ENCODE data around the gene BARHL2.

BARHL2 gene

DNA sequence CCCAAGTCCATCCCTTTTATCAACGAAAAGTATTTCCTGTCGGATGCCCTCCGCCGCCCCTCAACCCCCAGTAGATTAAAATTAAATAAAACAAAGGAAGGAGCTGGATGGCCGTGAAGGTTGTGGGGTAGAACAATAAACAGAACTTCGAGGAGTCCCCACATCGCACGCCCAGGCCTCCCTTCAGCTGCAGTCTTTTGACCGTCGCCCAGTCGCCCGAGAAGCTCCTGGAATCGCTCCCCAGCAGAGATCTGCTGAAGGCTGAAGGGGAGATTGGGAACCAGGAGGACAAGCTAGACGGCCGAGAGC lies 905 bp downstream of the BARHL2 start:
- Histone ChIP-seq H3K9me3 (ENCODE audit: control insufficient read depth, insufficient read depth, low read depth, low read length) (no peaks in the 10 kb centered on the region), H3K4me3 (ENCODE audit: low read depth, low read length) (peak overlapping the region; percentile 22), H3K36me3 (ENCODE audit: control insufficient read depth, insufficient read depth, low read length) (no peaks in the 10 kb centered on the region), H3K4me1 (ENCODE audit: control insufficient read depth, insufficient read depth, low read length) (peaks cover 37% of the 10 kb centered on the region), H3K27me3 (ENCODE audit: control insufficient read depth, insufficient read depth, low read length) (peaks cover 100% of the 10 kb centered on the region), H3K27ac (ENCODE audit: low read depth, low read length) (no peak overlapping the region), H3K9ac (ENCODE audit: low read length) (no peak overlapping the region)

DNA sequence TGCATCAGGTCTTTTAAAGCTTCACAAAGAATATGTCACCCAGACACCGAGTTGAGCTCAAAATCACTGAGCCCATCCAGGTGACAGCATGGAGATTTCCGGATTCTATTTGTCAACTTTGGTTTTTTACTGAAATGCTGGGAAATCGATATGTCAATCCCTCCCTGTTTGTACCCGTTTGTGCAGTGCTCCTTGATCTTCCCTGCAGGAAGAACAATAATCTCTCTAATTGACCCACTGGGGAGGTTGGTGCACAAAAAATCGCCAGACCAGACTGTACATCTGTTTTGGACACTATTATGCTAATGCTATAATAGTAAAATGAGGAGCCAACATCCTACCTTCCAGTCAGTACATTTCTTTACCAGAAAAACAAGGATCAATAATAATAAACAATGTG lies 1.8 kb downstream of the BARHL2 start:
- no peak overlapping the region for H3K27ac ChIP-seq (ENCODE audit: low read depth, low read length)
- H3K9ac ChIP-seq (ENCODE audit: low read length) = no peak overlapping the region
- peaks cover 44% of the 10 kb centered on the region for H3K4me1 ChIP-seq (ENCODE audit: control insufficient read depth, insufficient read depth, low read length)
- H3K27me3 ChIP-seq (ENCODE audit: control insufficient read depth, insufficient read depth, low read length) = peaks cover 100% of the 10 kb centered on the region
- H3K36me3 ChIP-seq (ENCODE audit: control insufficient read depth, insufficient read depth, low read length) = no peaks in the 10 kb centered on the region
- H3K9me3 ChIP-seq (ENCODE audit: control insufficient read depth, insufficient read depth, low read depth, low read length) = no peaks in the 10 kb centered on the region
- H3K4me3 ChIP-seq (ENCODE audit: low read depth, low read length) = no peak overlapping the region

DNA sequence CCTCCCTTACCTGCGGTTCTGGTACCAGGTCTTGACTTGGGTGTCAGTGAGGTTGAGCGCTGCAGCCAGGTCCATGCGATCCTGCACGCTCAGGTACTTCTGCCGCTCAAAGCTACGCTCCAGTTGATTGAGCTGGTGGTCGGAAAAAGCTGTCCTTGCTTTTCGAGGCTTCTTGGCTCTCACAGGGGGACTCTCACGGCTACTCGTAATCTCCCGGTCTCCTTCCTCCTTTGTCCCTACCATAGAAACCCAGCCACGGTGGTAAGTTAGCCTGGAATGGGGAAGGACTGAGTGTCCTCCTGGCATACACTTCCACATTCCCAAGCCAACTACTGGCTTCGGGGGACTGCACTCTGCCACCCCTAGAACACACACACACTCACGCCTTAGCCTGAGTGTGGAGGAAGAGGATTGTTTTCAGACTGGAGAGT lies 2.6 kb downstream of the BARHL2 start:
- no peaks in the 10 kb centered on the region for H3K36me3 ChIP-seq (ENCODE audit: control insufficient read depth, insufficient read depth, low read length)
- no peaks in the 10 kb centered on the region for H3K9me3 ChIP-seq (ENCODE audit: control insufficient read depth, insufficient read depth, low read depth, low read length)
- H3K4me1 ChIP-seq (ENCODE audit: control insufficient read depth, insufficient read depth, low read length) = peaks cover 44% of the 10 kb centered on the region
- peaks cover 100% of the 10 kb centered on the region for H3K27me3 ChIP-seq (ENCODE audit: control insufficient read depth, insufficient read depth, low read length)
- H3K27ac ChIP-seq (ENCODE audit: low read depth, low read length) = no peak overlapping the region
- no peak overlapping the region for H3K9ac ChIP-seq (ENCODE audit: low read length)
- H3K4me3 ChIP-seq (ENCODE audit: low read depth, low read length) = peak overlapping the region; percentile 27; the same call in 1 of the 2 replicates

DNA sequence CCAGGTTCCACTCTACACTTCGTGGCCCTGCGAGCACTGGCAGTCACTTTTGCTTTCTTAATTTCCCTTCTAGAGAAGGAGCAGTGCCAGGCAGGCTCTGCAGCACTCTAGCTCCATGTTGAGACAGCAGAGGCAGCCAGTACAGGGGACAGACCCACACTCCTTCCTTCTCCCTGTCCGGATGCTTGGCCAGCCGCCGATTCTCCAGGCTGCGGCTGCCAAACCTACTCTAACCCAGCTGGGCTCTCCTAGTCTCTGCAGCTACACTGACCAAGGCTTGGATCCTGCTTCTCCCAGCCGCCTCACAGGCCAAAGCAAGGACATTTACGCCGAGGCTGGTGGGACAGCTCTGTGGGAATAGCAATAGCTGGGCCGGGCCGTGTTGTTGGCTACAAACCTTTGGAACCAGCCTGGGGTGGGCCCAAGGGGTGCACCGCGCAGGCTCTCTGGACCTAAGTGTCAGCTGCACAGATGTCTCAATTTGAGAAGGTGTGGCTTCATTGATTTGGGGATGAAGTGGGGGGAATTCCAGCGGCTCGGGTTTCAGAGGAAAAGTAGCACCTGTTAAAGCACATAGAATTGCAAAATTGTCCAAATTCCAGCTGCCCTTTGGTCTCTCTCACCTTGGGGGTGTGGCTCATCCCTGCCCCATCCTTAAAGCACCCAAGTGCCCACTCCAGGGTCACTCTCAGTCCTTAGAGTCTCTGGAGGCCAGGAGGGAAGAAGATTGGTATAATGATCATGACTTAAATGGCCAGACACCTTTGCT lies 3.2 kb downstream of the BARHL2 start:
- no peaks in the 10 kb centered on the region for H3K36me3 ChIP-seq (ENCODE audit: control insufficient read depth, insufficient read depth, low read length)
- peak overlapping the region; percentile 27 for H3K4me3 ChIP-seq (ENCODE audit: low read depth, low read length)
- H3K27ac ChIP-seq (ENCODE audit: low read depth, low read length) = no peak overlapping the region

DNA sequence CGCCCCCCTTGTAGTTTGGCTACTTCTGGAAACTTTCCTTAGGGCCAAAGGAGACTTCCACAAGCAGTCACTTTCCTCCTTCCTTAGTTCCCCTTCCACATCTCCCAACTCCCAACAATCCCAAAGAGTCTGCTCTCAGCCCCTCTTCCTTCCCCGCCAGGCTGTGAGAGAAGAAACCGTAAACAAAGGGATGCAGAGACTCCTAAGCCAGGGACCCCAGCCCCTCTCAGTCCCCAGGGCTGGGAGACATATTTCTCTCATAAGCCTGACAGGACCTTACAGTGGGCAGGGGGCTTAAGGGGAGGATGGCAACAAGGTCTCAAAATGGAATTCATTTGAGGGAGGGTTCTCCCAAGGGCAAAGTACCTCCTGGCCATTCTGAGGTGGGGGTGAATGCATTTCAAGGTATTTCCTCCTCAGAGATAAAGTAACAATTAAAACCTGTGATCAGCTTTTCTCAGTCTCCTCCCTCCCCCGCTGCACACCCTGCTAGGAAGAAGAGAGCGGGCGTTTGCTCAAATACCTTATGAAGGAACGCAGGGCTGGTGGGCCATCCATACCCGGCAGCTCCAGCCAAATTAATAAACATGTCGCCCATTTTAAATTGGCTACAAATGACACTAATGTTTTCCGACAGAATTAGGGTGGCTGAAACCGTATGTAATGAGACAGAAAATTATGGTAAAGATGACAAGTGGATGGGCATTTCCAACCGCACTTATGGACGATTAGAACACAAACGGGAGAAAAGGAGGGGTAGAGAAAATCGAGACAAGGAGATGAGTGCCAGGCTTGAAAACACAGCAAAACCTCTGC lies 4.0 kb downstream of the BARHL2 start:
- H3K4me1 ChIP-seq (ENCODE audit: control insufficient read depth, insufficient read depth, low read length) = peaks cover 38% of the 10 kb centered on the region
- H3K9ac ChIP-seq (ENCODE audit: low read length) = no peak overlapping the region
- peaks cover 100% of the 10 kb centered on the region for H3K27me3 ChIP-seq (ENCODE audit: control insufficient read depth, insufficient read depth, low read length)
- no peaks in the 10 kb centered on the region for H3K9me3 ChIP-seq (ENCODE audit: control insufficient read depth, insufficient read depth, low read depth, low read length)
- no peak overlapping the region for H3K27ac ChIP-seq (ENCODE audit: low read depth, low read length)
- 0 out of 2 replicates have a peak overlapping the region, but pooled peaks have one; percentile 34 for H3K4me3 ChIP-seq (ENCODE audit: low read depth, low read length)
- no peaks in the 10 kb centered on the region for H3K36me3 ChIP-seq (ENCODE audit: control insufficient read depth, insufficient read depth, low read length)

More for the DNA sequence above, 3.2 kb downstream of the BARHL2 start:
- peaks cover 42% of the 10 kb centered on the region for H3K4me1 ChIP-seq (ENCODE audit: control insufficient read depth, insufficient read depth, low read length)
- peaks cover 100% of the 10 kb centered on the region for H3K27me3 ChIP-seq (ENCODE audit: control insufficient read depth, insufficient read depth, low read length)
- no peak overlapping the region for H3K9ac ChIP-seq (ENCODE audit: low read length)
- no peaks in the 10 kb centered on the region for H3K9me3 ChIP-seq (ENCODE audit: control insufficient read depth, insufficient read depth, low read depth, low read length)

DNA sequence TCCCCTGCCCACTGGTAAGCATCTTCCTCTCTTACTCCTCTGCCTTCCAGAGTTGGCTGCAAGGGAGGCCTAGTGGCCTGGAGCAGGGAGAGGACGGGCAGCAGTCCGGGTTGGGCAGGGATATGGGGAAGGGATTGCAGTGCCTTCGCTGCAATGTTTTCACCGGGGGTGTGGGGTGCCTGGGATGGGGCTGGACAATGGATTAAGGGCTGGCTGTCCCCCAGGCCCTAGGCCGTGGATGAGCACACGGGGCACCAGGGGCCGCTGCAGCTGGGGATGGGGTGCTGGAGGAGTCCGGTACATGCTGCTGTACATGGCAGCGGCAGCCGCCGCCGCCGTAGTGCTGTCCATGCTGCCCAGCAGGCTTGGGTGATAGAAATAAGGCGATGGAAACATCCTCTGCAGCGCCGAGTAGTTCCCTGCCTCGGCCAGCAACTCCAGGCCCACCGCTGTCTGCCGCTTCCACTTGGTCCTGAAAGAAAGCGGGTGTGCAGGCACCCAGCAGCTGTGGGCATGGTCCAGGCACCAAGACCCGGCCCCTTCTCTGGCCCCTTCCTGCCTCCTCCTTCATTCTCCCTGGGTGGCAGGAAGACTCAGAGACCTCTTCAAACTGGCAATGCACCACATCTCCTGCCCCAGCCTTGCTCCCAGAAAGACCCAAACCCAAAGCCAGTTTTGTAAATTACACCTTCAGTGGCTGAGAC lies 4.8 kb downstream of the BARHL2 start:
- H3K27ac ChIP-seq (ENCODE audit: low read depth, low read length) = no peak overlapping the region
- no peak overlapping the region for H3K9ac ChIP-seq (ENCODE audit: low read length)
- no peaks in the 10 kb centered on the region for H3K36me3 ChIP-seq (ENCODE audit: control insufficient read depth, insufficient read depth, low read length)
- H3K4me1 ChIP-seq (ENCODE audit: control insufficient read depth, insufficient read depth, low read length) = peaks cover 38% of the 10 kb centered on the region
- H3K9me3 ChIP-seq (ENCODE audit: control insufficient read depth, insufficient read depth, low read depth, low read length) = no peaks in the 10 kb centered on the region
- peaks cover 100% of the 10 kb centered on the region for H3K27me3 ChIP-seq (ENCODE audit: control insufficient read depth, insufficient read depth, low read length)
- H3K4me3 ChIP-seq (ENCODE audit: low read depth, low read length) = peak overlapping the region; percentile 34

DNA sequence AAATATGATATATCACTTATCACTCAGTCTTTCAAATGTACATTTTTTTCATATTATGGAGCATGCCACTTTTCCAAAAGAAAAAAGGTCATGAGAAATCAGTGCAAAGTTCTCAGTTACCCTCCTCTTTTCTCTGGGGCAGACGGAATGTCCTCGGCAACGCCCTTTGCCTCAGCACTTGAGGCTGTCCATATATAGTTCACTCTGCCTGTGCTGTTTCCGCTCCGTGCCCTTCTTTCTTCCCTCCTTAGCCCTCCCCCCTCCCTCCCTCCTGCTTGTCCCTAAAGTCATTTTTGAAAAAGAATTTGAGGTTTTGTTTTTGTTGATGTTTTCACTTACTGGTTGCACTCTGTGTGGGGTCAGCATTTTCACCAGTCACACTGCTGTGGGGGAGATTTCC lies 5.4 kb downstream of the BARHL2 start:
- peaks cover 100% of the 10 kb centered on the region for H3K27me3 ChIP-seq (ENCODE audit: control insufficient read depth, insufficient read depth, low read length)

DNA sequence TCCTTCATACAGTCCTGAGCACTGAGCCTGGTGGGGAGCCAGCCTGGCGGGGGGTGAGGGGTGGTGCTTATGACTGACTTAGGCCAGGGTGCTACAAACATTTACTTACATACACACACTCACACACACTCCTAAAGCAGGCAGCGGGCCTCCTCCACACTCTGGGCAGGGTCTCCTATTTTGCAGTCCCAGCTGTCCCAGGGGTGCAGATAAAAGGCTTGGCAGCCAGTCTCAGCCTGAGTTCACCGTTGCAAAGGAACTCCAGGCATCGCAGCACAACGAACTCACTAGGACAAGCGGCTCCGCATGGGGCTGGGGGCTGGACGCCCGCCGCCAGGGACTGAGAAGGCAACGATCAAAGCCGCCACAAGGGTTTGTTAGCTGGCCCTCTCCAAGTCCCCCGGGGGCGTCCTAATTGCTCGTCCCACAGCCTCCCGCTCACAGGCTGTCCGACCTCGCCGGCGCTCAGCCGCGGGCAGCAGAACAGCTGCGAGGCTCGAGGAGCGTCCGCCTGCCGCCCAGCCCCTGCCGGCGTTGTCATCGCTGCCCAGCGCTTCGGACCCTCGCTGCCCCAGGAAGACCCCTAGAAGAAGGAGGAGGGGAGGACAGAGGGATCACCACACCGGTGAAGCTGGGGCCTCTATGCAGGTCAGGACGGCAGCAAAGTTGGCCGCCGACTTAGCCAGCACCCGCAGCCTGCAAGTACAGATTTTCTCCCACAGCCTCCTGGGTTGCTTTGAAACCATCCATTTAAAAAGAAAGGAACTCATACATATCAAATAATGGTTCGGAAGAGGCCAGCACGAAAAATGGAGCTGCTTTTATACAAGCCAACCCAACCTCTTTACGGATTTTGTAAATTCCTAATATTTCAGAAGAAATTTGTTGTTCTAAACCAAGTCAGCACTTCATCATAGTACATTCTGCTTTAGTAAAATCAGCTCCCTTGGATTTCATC lies 6.2 kb downstream of the BARHL2 start:
- peaks cover 100% of the 10 kb centered on the region for H3K27me3 ChIP-seq (ENCODE audit: control insufficient read depth, insufficient read depth, low read length)
- H3K4me3 ChIP-seq (ENCODE audit: low read depth, low read length) = peak overlapping the region; percentile 51
- H3K27ac ChIP-seq (ENCODE audit: low read depth, low read length) = no peak overlapping the region
- no peak overlapping the region for H3K9ac ChIP-seq (ENCODE audit: low read length)
- H3K9me3 ChIP-seq (ENCODE audit: control insufficient read depth, insufficient read depth, low read depth, low read length) = no peaks in the 10 kb centered on the region
- no peaks in the 10 kb centered on the region for H3K36me3 ChIP-seq (ENCODE audit: control insufficient read depth, insufficient read depth, low read length)
- H3K4me1 ChIP-seq (ENCODE audit: control insufficient read depth, insufficient read depth, low read length) = peaks cover 42% of the 10 kb centered on the region

More for the DNA sequence above, 5.4 kb downstream of the BARHL2 start:
- no peaks in the 10 kb centered on the region for H3K36me3 ChIP-seq (ENCODE audit: control insufficient read depth, insufficient read depth, low read length)
- H3K27ac ChIP-seq (ENCODE audit: low read depth, low read length) = no peak overlapping the region
- peaks cover 38% of the 10 kb centered on the region for H3K4me1 ChIP-seq (ENCODE audit: control insufficient read depth, insufficient read depth, low read length)
- H3K4me3 ChIP-seq (ENCODE audit: low read depth, low read length) = no peak overlapping the region
- H3K9ac ChIP-seq (ENCODE audit: low read length) = no peak overlapping the region
- no peaks in the 10 kb centered on the region for H3K9me3 ChIP-seq (ENCODE audit: control insufficient read depth, insufficient read depth, low read depth, low read length)

DNA sequence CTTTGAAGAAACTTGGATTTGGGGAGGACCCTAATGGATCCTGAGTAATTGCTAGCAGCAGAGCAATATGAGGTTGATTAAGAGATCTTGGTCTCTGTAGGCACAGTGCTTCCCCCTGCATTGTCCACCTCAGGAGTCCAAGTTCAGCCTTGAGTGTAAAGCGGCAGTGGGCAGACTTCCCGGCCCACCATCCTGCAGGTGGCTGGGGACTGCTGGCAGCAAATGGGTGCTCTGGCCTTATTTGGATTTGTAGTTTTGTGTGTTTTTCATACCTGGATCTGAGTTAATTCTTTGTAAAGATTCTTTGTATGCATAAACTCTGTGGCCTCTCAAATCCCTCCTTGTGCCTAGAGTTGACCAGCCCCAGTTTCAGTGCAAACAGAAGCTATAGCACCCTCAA lies 7.6 kb downstream of the BARHL2 start:
- Histone ChIP-seq H3K27ac (ENCODE audit: low read depth, low read length) (no peak overlapping the region), H3K27me3 (ENCODE audit: control insufficient read depth, insufficient read depth, low read length) (peaks cover 100% of the 10 kb centered on the region), H3K9ac (ENCODE audit: low read length) (no peak overlapping the region), H3K36me3 (ENCODE audit: control insufficient read depth, insufficient read depth, low read length) (no peaks in the 10 kb centered on the region), H3K4me3 (ENCODE audit: low read depth, low read length) (no peak overlapping the region), H3K9me3 (ENCODE audit: control insufficient read depth, insufficient read depth, low read depth, low read length) (no peaks in the 10 kb centered on the region), H3K4me1 (ENCODE audit: control insufficient read depth, insufficient read depth, low read length) (peaks cover 40% of the 10 kb centered on the region)

DNA sequence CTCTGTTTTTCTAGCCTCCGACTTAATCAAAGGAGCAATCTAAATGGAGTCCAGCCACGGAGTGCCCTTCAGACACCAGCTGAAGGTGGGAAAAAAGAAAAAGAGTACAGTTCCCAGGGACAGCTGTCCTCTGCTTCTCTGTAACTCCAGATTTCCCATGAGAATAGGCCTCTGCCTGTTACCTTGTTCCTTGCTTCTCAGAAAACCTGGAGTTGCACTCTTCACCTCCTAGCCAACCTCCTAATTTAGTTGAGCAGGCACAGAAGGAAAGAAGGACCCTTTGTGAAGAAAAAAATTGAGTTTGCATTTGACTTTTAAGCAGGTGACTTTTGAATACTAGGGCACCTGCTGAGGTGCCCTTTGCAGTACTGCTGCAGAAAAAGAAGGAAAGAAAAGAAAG lies 8.3 kb downstream of the BARHL2 start:
- Histone ChIP-seq H3K27ac (ENCODE audit: low read depth, low read length) (no peak overlapping the region), H3K36me3 (ENCODE audit: control insufficient read depth, insufficient read depth, low read length) (no peaks in the 10 kb centered on the region), H3K9me3 (ENCODE audit: control insufficient read depth, insufficient read depth, low read depth, low read length) (no peaks in the 10 kb centered on the region), H3K27me3 (ENCODE audit: control insufficient read depth, insufficient read depth, low read length) (peaks cover 100% of the 10 kb centered on the region), H3K4me3 (ENCODE audit: low read depth, low read length) (no peak overlapping the region), H3K9ac (ENCODE audit: low read length) (no peak overlapping the region), H3K4me1 (ENCODE audit: control insufficient read depth, insufficient read depth, low read length) (peaks cover 33% of the 10 kb centered on the region)

All from HUES6 (cell line).